NCI-H345 treated with DMSO at 0.1 percent for 48 hours (cell line): ENCODE measurements around the gene MCRIP2.
A peak's percentile ranks its signal among the peaks of the same experiment; 100 is the strongest.

Source experiments
- DNase-seq: peaks from one replicate; lab custom pipeline; 2025; ENCODE audit not compliant: unreplicated experiment; lab: John Stamatoyannopoulos, UW

MCRIP2 gene

GRCh38 chr16:694187-694862, 52.7 kb downstream of the MCRIP2 start:
- DNase-seq = no peak

GRCh38 chr16:694863-695354, 53.3 kb downstream of the MCRIP2 start:
- no peak for DNase-seq

GRCh38 chr16:695355-696089, 53.9 kb downstream of the MCRIP2 start:
- DNase-seq = peak; percentile 88
